ENCODE results near the gene RRAGC. TPM values are rescaled to one million over a fixed set of nuclear protein-coding genes. Genes with fewer than 3 reads are reported as not detected.

Gene RRAGC
- total RNA-seq, 1 donor from 2014 or later: 20.6 TPM

DNA sequence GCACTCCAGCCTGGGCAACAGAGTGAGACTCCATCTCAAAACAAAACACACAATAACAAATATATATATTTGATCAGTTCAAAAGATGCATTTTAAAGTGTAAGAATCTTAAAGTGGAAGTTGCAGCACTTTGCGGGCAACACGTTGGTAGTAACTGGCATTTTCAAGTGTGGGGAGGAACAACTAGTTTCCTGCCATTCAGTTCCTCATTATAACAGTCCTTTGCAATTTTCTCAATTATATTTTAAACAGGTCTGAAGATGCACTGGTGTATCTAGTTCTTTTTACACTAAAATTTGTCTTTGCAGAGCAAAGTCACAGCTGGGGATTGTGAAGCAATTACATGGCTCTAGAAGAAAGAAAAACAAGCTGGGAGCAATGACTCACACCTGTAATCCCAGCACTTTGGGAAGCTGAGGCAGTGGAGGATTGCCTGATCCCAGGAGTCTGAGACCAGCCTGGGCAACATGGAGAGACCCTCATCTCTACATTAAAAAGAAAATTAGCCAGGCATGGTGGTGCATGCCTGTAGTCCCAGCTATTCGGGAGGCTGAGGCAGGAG lies 25.3 kb downstream of the RRAGC start:
- H3K27me3 Mint-ChIP-seq (ENCODE audit: unreplicated experiment): no peaks in the 10 kb centered on the region
- H3K36me3 Mint-ChIP-seq (ENCODE audit: unreplicated experiment): no peaks in the 10 kb centered on the region

DNA sequence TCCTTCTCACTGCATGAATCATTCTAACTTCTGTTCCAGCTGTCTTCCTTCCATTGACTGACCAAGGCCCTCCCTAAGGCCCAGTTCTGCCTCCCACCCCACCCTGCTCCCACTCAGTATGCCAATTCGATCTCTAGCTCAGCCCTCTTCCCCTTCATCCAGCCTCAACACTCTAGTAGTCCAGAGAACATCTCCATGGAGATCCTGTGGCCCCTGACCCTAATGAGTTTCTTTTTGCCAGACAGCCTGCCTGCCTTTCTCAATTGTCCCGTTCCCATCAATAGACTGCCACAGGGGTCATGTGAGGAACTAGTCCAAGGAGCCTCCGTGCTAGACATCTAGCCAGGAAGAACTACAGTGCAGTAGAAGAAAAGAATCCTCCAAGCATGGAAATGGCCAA lies 26.4 kb downstream of the RRAGC start:
- Mint-ChIP-seq H3K4me1 (ENCODE audit: low read depth, unreplicated experiment) (no peaks in the 10 kb centered on the region), H3K4me3 (ENCODE audit: unreplicated experiment) (no peak overlapping the region), H3K36me3 (ENCODE audit: unreplicated experiment) (no peaks in the 10 kb centered on the region), H3K9me3 (ENCODE audit: unreplicated experiment) (no peaks in the 10 kb centered on the region), H3K27ac (ENCODE audit: unreplicated experiment) (no peak overlapping the region), H3K27me3 (ENCODE audit: unreplicated experiment) (no peaks in the 10 kb centered on the region)
- TF ChIP-seq, protein P1, sequence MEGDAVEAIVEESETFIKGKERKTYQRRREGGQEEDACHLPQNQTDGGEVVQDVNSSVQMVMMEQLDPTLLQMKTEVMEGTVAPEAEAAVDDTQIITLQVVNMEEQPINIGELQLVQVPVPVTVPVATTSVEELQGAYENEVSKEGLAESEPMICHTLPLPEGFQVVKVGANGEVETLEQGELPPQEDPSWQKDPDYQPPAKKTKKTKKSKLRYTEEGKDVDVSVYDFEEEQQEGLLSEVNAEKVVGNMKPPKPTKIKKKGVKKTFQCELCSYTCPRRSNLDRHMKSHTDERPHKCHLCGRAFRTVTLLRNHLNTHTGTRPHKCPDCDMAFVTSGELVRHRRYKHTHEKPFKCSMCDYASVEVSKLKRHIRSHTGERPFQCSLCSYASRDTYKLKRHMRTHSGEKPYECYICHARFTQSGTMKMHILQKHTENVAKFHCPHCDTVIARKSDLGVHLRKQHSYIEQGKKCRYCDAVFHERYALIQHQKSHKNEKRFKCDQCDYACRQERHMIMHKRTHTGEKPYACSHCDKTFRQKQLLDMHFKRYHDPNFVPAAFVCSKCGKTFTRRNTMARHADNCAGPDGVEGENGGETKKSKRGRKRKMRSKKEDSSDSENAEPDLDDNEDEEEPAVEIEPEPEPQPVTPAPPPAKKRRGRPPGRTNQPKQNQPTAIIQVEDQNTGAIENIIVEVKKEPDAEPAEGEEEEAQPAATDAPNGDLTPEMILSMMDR (IDR thresholded peaks at IDR 0.05; ENCODE audit: partially characterized antibody, unreplicated experiment): no peak
- no peak for DNase-seq

More for the DNA sequence above, 25.3 kb downstream of the RRAGC start:
- Mint-ChIP-seq H3K27ac (ENCODE audit: unreplicated experiment) (no peak overlapping the region), H3K4me3 (ENCODE audit: unreplicated experiment) (no peak overlapping the region), H3K9me3 (ENCODE audit: unreplicated experiment) (no peaks in the 10 kb centered on the region), H3K4me1 (ENCODE audit: low read depth, unreplicated experiment) (no peaks in the 10 kb centered on the region)
- no peak for DNase-seq
- TF ChIP-seq, protein P1 (IDR thresholded peaks at IDR 0.05; ENCODE audit: partially characterized antibody, unreplicated experiment): no peak

DNA sequence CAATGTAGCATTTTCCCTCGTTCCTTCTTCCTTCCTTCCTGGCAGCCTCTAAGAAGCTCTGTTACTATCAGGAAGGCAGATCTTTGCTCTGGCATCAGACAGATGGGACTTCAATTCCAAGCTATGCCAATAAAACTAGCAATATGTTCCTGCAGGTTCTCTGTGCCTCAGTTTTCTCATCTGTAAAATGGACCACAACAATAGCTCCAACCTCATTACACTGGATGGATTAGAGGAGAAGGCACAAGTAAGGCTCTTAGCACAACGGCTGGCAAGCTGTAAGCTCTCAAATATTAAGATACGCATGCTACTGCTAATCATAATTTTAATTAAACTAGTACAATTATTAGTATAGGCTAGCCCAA lies 27.2 kb downstream of the RRAGC start:
- H3K27me3 Mint-ChIP-seq (ENCODE audit: unreplicated experiment): no peaks in the 10 kb centered on the region
- H3K9me3 Mint-ChIP-seq (ENCODE audit: unreplicated experiment): no peaks in the 10 kb centered on the region
- DNase-seq: no peak
- no peak overlapping the region for H3K4me3 Mint-ChIP-seq (ENCODE audit: unreplicated experiment)
- no peak overlapping the region for H3K27ac Mint-ChIP-seq (ENCODE audit: unreplicated experiment)
- TF ChIP-seq, protein P1 (IDR thresholded peaks at IDR 0.05; ENCODE audit: partially characterized antibody, unreplicated experiment): no peak
- no peaks in the 10 kb centered on the region for H3K4me1 Mint-ChIP-seq (ENCODE audit: low read depth, unreplicated experiment)
- no peaks in the 10 kb centered on the region for H3K36me3 Mint-ChIP-seq (ENCODE audit: unreplicated experiment)

DNA sequence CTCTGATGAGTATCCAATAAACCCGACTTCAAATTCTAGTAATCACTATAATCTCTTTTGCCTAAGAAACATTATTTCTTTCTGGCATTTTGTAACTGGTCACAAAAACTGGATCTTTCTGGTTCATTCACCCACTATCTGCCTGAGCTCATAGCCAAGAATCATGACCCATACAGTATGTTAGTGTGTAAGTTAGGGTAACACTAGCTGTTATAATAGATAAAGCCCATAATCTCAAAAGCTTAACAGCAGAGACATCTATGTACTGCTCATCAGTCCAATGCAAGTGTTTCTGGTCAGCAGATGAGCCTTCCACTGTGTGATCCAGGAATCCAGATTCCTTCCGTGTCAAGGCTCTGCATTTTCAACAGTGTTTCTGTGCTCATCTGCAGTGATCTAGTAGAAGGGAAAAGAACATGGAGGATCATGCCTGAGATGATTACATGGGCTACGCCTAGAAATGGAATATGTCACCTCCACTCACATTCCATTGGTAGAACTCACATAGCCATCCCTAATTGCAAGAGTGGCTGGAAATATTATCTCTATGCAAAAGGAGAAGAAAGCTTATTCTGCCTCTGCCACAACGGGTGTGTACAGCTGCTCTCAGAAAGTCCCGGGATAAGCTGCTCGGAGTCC lies 27.7 kb downstream of the RRAGC start:
- no peaks in the 10 kb centered on the region for H3K9me3 Mint-ChIP-seq (ENCODE audit: unreplicated experiment)

DNA sequence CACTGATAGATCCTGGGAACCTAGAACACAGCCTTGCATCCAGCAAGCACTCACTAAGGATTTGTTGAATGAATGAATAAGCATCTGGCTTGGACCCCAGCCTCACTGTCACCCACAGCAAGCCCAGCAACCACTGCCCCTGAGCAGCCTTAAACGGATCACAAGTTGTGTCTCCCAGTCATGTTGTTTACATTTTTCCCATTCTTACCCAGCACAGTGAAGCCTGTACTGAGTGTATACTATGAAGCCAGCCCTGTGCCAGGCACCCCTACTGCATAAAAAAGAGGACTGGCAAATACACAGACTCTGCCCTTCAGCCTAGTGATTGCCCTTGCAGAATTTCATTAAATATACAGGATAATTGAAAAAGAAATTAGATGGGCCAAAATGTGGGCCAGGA lies 30.2 kb downstream of the RRAGC start:
- TF ChIP-seq, protein P1 (IDR thresholded peaks at IDR 0.05; ENCODE audit: partially characterized antibody, unreplicated experiment): no peak
- H3K27me3 Mint-ChIP-seq (ENCODE audit: unreplicated experiment): no peaks in the 10 kb centered on the region
- H3K4me1 Mint-ChIP-seq (ENCODE audit: low read depth, unreplicated experiment): peaks cover 1% of the 10 kb centered on the region
- H3K36me3 Mint-ChIP-seq (ENCODE audit: unreplicated experiment): no peaks in the 10 kb centered on the region
- no peak overlapping the region for H3K27ac Mint-ChIP-seq (ENCODE audit: unreplicated experiment)
- H3K4me3 Mint-ChIP-seq (ENCODE audit: unreplicated experiment): no peak overlapping the region
- no peak for DNase-seq
- no peaks in the 10 kb centered on the region for H3K9me3 Mint-ChIP-seq (ENCODE audit: unreplicated experiment)

More for the DNA sequence above, 27.7 kb downstream of the RRAGC start:
- no peaks in the 10 kb centered on the region for H3K4me1 Mint-ChIP-seq (ENCODE audit: low read depth, unreplicated experiment)
- TF ChIP-seq, protein P1 (IDR thresholded peaks at IDR 0.05; ENCODE audit: partially characterized antibody, unreplicated experiment): no peak
- H3K36me3 Mint-ChIP-seq (ENCODE audit: unreplicated experiment): no peaks in the 10 kb centered on the region
- H3K27ac Mint-ChIP-seq (ENCODE audit: unreplicated experiment): no peak overlapping the region
- H3K4me3 Mint-ChIP-seq (ENCODE audit: unreplicated experiment): no peak overlapping the region
- DNase-seq: no peak
- H3K27me3 Mint-ChIP-seq (ENCODE audit: unreplicated experiment): no peaks in the 10 kb centered on the region
